Adrenal gland (tissue), 5 donors: Measurements from ENCODE around the gene RXRB.

Experiments
- CTCF ChIP-seq, 6 experiments: fragments of 450-650 bp in 4 of 6; fragments of 200-600 bp in 2 of 6; sonication (generic) in 1 of 6; IDR thresholded peaks; 1 replicate in 5 of 6; 2 replicates in 1 of 6; pipeline versions ENCODE4 v1.5.1 to v1.8.0; 2016 to 2021; ENCODE audit warnings: antibody characterized with exemption in 6 of 6, mild to moderate bottlenecking in 2 of 6, moderate library complexity in 1 of 6
- POLR2A ChIP-seq, 2 donors: fragments of 450-650 bp; IDR thresholded peaks; one replicate each; pipeline ENCODE4 v1.6.1; 2017; ENCODE audit warnings: antibody characterized with exemption in 2 of 2, mild to moderate bottlenecking in 2 of 2, moderate library complexity in 1 of 2
- donor health status: DM: no; HTN: no; CAD: no.

DNA sequence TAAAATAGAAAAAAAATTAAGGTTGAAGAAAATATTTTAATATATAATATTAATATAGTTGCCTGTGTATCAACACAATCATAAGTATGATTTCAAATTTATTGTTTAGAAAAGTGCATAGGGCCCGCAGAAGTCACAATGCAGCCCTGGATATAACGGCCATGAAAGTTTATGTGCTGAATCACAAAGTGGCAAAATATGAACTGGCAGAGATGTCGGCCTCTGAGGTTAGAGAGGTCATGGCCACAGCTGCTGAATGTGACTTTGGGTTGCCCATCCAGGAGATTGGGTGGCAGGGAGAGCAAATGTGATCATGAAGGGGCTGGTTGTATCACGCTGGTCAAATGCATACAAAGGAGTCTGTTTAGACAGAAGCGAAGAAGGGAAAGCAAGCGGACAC is 43.9 kb downstream of the RXRB start:
- TF ChIP-seq CTCF (IDR thresholded peaks at IDR 0.05) (no peak), POLR2A (IDR thresholded peaks at IDR 0.05) (no peak)
